ENCODE results near the gene EFCAB12. TPM values are rescaled to one million over a fixed set of nuclear protein-coding genes. Genes with fewer than 3 reads are reported as not detected.

The EFCAB12 gene
- polyA plus RNA-seq, 2 of the 4 experiments (the other 2 are of a cell fraction), result 0.62 to 1.1 TPM

DNA sequence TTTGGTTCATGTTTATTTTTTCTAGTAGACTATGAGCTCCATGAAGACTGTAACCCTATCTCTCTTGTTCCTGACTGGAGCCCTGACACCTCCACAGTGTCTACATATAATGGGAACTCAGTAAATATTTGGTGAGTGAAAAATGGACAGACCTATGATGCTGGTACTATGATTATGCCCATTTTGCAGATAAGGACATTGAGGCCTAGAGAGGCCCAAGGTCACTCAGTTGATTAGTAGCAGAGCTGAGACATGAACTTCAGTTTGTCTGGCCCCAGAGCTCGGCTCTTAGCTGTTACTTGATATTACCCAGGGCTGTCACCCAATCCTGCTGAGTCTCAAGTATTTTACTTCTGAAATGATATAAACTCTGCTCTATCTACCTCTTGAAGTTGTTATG, 5.5 kb downstream of the EFCAB12 start:
- ChIA-PET CTCF (interaction anchor here (0.7 to 1.3 kb wide), 4 partner anchors 10 to 39 kb away, joined by 3 to 8 read pairs (median 4); no protein-coding TSS in a partner anchor), POLR2A (no interaction called here)
- no peak for TF ChIP-seq KDM5A (IDR thresholded peaks at IDR 0.05)
- TF ChIP-seq KDM1A (IDR thresholded peaks at IDR 0.05; ENCODE audit: low read depth), result 0 out of 2 replicates have a peak, but pooled peaks have one; percentile 42
- TF ChIP-seq, protein P1, sequence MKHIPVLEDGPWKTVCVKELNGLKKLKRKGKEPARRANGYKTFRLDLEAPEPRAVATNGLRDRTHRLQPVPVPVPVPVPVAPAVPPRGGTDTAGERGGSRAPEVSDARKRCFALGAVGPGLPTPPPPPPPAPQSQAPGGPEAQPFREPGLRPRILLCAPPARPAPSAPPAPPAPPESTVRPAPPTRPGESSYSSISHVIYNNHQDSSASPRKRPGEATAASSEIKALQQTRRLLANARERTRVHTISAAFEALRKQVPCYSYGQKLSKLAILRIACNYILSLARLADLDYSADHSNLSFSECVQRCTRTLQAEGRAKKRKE (CRISPR knock-in tag; IDR thresholded peaks at IDR 0.05; ENCODE audit: low read depth), result no peak
- no peak overlapping the region for H3K4me3 ChIP-seq
- DNase-seq (ENCODE audit: low read depth in 1 of 2, low spot score in 1 of 2) (no peak), ATAC-seq (no peak), FAIRE-seq (no peak)
- peak overlapping the region; percentile 16 to 67; a peak in 2 of 6 replicates for H3K27ac ChIP-seq
- no peak overlapping the region for H3K4me2 ChIP-seq
- H3K9me3 ChIP-seq, result no peaks in the 10 kb centered on the region
- peaks cover 27% of the 10 kb centered on the region for H3K4me1 ChIP-seq
- WGBS (ENCODE audit: missing lambda C conversion rate), result 73% methylated on average over 1 of the region's 1 CpG

DNA sequence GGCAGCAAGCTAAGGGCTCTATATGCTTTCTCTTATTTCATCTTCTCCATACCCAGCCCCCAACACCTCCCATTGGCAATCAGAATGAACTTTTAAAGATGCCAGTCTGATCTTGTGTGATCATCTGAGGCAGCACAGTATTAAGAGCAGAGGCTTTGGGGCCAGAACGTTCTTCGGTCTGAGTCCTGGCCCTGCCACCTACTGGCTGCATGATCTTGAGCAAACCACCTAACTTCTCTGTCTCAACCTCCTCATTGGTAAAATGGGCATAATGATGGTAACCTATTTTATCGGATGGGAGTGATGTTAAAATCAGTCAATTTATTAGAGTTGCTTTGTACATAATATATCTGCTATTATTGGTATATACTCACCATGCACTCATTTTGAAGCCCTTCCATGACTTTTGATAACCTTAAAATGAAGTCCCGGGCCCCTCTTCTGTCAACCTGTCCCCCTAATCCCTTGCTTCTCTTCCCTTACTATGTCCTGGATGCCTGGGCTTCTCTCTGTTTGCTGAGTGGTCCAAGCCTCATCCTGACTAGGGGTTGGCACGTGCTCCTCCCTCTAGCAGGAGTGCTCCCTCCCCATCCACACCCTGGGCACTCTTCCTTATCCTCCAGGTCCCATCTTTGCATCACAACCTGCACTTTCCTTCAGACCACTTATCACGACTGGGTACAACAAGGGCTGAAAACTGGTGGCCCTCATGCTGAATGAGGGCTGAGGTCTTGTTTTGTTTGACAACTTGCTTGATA, 6.3 kb downstream of the EFCAB12 start:
- POLR2A ChIA-PET, result no interaction called here

GRCh38 chr3:129421236-129421883, 7.1 kb downstream of the EFCAB12 start:
- ATAC-seq (no peak), FAIRE-seq (no peak), DNase-seq (ENCODE audit: low read depth in 1 of 2, low spot score in 1 of 2) (no peak)
- 95% methylated on average over 6 of the region's 12 CpGs for WGBS (ENCODE audit: missing lambda C conversion rate)
- Histone ChIP-seq H3K27ac (peak overlapping the region; percentile 16 to 26; a peak in 4 of 6 replicates), H3K4me1 (peaks cover 30% of the 10 kb centered on the region), H3K4me2 (no peak overlapping the region), H3K9me3 (no peaks in the 10 kb centered on the region), H3K4me3 (no peak overlapping the region)
- CTCF ChIA-PET, result interaction anchor here (1.2 to 2.6 kb wide), 4 partner anchors 9 to 37 kb away, joined by 3 to 13 read pairs (median 5); no protein-coding TSS in a partner anchor
- POLR2A ChIA-PET, result interaction anchor here (1.2 kb wide), 1 partner anchor 8 kb away, joined by 4 read pairs; no protein-coding TSS in a partner anchor
- no peak for TF ChIP-seq RARB (CRISPR knock-in tag; IDR thresholded peaks at IDR 0.05)
- no peak for TF ChIP-seq PHF8 (IDR thresholded peaks at IDR 0.05; ENCODE audit: borderline replicate concordance, low read depth)
- TF ChIP-seq, protein P2, sequence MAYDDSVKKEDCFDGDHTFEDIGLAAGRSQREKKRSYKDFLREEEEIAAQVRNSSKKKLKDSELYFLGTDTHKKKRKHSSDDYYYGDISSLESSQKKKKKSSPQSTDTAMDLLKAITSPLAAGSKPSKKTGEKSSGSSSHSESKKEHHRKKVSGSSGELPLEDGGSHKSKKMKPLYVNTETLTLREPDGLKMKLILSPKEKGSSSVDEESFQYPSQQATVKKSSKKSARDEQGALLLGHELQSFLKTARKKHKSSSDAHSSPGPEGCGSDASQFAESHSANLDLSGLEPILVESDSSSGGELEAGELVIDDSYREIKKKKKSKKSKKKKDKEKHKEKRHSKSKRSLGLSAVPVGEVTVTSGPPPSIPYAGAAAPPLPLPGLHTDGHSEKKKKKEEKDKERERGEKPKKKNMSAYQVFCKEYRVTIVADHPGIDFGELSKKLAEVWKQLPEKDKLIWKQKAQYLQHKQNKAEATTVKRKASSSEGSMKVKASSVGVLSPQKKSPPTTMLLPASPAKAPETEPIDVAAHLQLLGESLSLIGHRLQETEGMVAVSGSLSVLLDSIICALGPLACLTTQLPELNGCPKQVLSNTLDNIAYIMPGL (CRISPR knock-in tag; IDR thresholded peaks at IDR 0.05; ENCODE audit: borderline replicate concordance), result no peak
- no peak for TF ChIP-seq SREBF2 (IDR thresholded peaks at IDR 0.05)
- no peak for TF ChIP-seq SMC3 (IDR thresholded peaks at IDR 0.05)
- no peak for TF ChIP-seq ESRRA (IDR thresholded peaks at IDR 0.05; ENCODE audit: borderline replicate concordance, low read length)
- TF ChIP-seq CHD4 (IDR thresholded peaks at IDR 0.05; ENCODE audit: borderline replicate concordance), result no peak
- TF ChIP-seq BHLHE40 (IDR thresholded peaks at IDR 0.05; ENCODE audit: low read depth, low read length), result no peak
- TF ChIP-seq HOXB5 (CRISPR knock-in tag; IDR thresholded peaks at IDR 0.05), result no peak
- no peak for TF ChIP-seq JUNB (IDR thresholded peaks at IDR 0.05)
- no peak for TF ChIP-seq GATA3 (IDR thresholded peaks at IDR 0.05; ENCODE audit: borderline replicate concordance)
- TF ChIP-seq EHF (CRISPR knock-in tag; IDR thresholded peaks at IDR 0.05), result no peak

More for the DNA sequence above, 6.3 kb downstream of the EFCAB12 start:
- Histone ChIP-seq H3K4me1 (peaks cover 30% of the 10 kb centered on the region), H3K4me3 (no peak overlapping the region), H3K27ac (peak overlapping the region; percentile 16 to 26; a peak in 4 of 6 replicates), H3K9me3 (no peaks in the 10 kb centered on the region), H3K4me2 (no peak overlapping the region)
- ATAC-seq (peak in 1 of 2 experiments; percentile 74; a peak in 3 of 6 replicates), DNase-seq (ENCODE audit: low read depth in 1 of 2, low spot score in 1 of 2) (peak in 1 of 2 experiments; percentile 40), FAIRE-seq (no peak)
- TF ChIP-seq HDAC2 (IDR thresholded peaks at IDR 0.05) (no peak), NFE2L2 (conservative IDR thresholded peaks at IDR 0.05; ENCODE audit: low read length) (no peak), MAFK (IDR thresholded peaks at IDR 0.05; ENCODE audit: partially characterized antibody) (no peak), JUN (IDR thresholded peaks at IDR 0.05) (no peak), SMC3 (IDR thresholded peaks at IDR 0.05) (peak; percentile 37; the same call in 2 of the 3 replicates), RAD21 (conservative IDR thresholded peaks at IDR 0.05 in 1 of 2, IDR thresholded peaks at IDR 0.05 in 1 of 2) (peak in 1 of 2 experiments; percentile 38; a peak in 2 of 5 replicates), SREBF2 (IDR thresholded peaks at IDR 0.05) (no peak), NPAS2 (CRISPR knock-in tag; IDR thresholded peaks at IDR 0.05; ENCODE audit: borderline replicate concordance) (no peak), FOSL2 (IDR thresholded peaks at IDR 0.05) (no peak), FOSL2 (CRISPR knock-in tag; IDR thresholded peaks at IDR 0.05) (no peak), ESRRA (IDR thresholded peaks at IDR 0.05; ENCODE audit: borderline replicate concordance, low read length) (no peak)
- TF ChIP-seq, protein P3, sequence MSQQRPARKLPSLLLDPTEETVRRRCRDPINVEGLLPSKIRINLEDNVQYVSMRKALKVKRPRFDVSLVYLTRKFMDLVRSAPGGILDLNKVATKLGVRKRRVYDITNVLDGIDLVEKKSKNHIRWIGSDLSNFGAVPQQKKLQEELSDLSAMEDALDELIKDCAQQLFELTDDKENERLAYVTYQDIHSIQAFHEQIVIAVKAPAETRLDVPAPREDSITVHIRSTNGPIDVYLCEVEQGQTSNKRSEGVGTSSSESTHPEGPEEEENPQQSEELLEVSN (IDR thresholded peaks at IDR 0.05; ENCODE audit: borderline replicate concordance, low read depth), result no peak
- TF ChIP-seq, protein P4, sequence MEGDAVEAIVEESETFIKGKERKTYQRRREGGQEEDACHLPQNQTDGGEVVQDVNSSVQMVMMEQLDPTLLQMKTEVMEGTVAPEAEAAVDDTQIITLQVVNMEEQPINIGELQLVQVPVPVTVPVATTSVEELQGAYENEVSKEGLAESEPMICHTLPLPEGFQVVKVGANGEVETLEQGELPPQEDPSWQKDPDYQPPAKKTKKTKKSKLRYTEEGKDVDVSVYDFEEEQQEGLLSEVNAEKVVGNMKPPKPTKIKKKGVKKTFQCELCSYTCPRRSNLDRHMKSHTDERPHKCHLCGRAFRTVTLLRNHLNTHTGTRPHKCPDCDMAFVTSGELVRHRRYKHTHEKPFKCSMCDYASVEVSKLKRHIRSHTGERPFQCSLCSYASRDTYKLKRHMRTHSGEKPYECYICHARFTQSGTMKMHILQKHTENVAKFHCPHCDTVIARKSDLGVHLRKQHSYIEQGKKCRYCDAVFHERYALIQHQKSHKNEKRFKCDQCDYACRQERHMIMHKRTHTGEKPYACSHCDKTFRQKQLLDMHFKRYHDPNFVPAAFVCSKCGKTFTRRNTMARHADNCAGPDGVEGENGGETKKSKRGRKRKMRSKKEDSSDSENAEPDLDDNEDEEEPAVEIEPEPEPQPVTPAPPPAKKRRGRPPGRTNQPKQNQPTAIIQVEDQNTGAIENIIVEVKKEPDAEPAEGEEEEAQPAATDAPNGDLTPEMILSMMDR (IDR thresholded peaks at IDR 0.05), result peak; percentile 22
- TF ChIP-seq, protein P5, sequence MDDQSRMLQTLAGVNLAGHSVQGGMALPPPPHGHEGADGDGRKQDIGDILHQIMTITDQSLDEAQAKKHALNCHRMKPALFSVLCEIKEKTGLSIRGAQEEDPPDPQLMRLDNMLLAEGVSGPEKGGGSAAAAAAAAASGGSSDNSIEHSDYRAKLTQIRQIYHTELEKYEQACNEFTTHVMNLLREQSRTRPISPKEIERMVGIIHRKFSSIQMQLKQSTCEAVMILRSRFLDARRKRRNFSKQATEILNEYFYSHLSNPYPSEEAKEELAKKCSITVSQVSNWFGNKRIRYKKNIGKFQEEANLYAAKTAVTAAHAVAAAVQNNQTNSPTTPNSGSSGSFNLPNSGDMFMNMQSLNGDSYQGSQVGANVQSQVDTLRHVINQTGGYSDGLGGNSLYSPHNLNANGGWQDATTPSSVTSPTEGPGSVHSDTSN (IDR thresholded peaks at IDR 0.05), result no peak
- 64% methylated on average over 6 of the region's 6 CpGs for WGBS (ENCODE audit: missing lambda C conversion rate)
- CTCF ChIA-PET, result interaction anchor here (0.7 to 2.6 kb wide), 6 partner anchors 9 to 38 kb away, joined by 3 to 13 read pairs (median 4); no protein-coding TSS in a partner anchor

All from A549 (cell line).